GM19023 (cell line): Measurements from ENCODE around the gene BTBD9.

Source experiments
- ATAC-seq: cut with Tn5 transposase; IDR thresholded peaks from one replicate; pipeline ENCODE4 v1.9.1; 2021; ENCODE audit warnings: mild to moderate bottlenecking, moderate library complexity; ENCODE audit not compliant: unreplicated experiment

Gene BTBD9

GRCh38 chr6:38599966-38600550 lies 39.7 kb downstream of the BTBD9 start:
- ATAC-seq = no peak

GRCh38 chr6:38599261-38599660 lies 40.5 kb downstream of the BTBD9 start:
- ATAC-seq = no peak

GRCh38 chr6:38593998-38594665 lies 45.6 kb downstream of the BTBD9 start:
- no peak for ATAC-seq

GRCh38 chr6:38593409-38593808 lies 46.3 kb downstream of the BTBD9 start:
- no peak for ATAC-seq

GRCh38 chr6:38591439-38591838 lies 48.3 kb downstream of the BTBD9 start:
- no peak for ATAC-seq

- no peak for ATAC-seq
Measured at GRCh38 chr6:38589367-38589720, 50.4 kb downstream of the BTBD9 start.

GRCh38 chr6:38588631-38589366 lies 50.9 kb downstream of the BTBD9 start:
- ATAC-seq = no peak

GRCh38 chr6:38587766-38588362 lies 51.9 kb downstream of the BTBD9 start:
- ATAC-seq = no peak

GRCh38 chr6:38586992-38587391 lies 52.7 kb downstream of the BTBD9 start:
- no peak for ATAC-seq

GRCh38 chr6:38584731-38585130 lies 55.0 kb downstream of the BTBD9 start:
- no peak for ATAC-seq

GRCh38 chr6:38583523-38583922 lies 56.2 kb downstream of the BTBD9 start:
- ATAC-seq = no peak

GRCh38 chr6:38580030-38580429 lies 59.7 kb downstream of the BTBD9 start:
- no peak for ATAC-seq

GRCh38 chr6:38579010-38579628 lies 60.6 kb downstream of the BTBD9 start:
- ATAC-seq = no peak

- ATAC-seq = no peak
Measured at GRCh38 chr6:38578075-38578474, 61.7 kb downstream of the BTBD9 start.

GRCh38 chr6:38577492-38577891 lies 62.2 kb downstream of the BTBD9 start:
- ATAC-seq = no peak

- ATAC-seq = no peak
Measured at GRCh38 chr6:38573801-38574395, 65.8 kb downstream of the BTBD9 start.

- ATAC-seq = no peak
Measured at GRCh38 chr6:38572186-38572813, 67.4 kb downstream of the BTBD9 start.

- ATAC-seq = no peak
Measured at GRCh38 chr6:38571721-38572120, 68.0 kb downstream of the BTBD9 start.

- no peak for ATAC-seq
Measured at GRCh38 chr6:38570750-38571149, 69.0 kb downstream of the BTBD9 start.

- ATAC-seq = no peak
Measured at GRCh38 chr6:38567436-38567835, 72.3 kb downstream of the BTBD9 start.
